A549 treated with DMSO at 1 μM for 4 hours (cell line): ENCODE data around the gene RPL18. TPM values are rescaled to one million over a fixed set of nuclear protein-coding genes. Genes with fewer than 3 reads are reported as not detected.

Experiments
- total RNA-seq: library from RNA; stranded (reverse); fragments of 200-300 nt; extraction: Qiagen RNA extraction; gene quantifications from 5 replicates; pipeline ENCODE4 v1.2.3, GENCODE V29; 2022; ENCODE audit warnings: low read depth

Gene RPL18
- total RNA-seq = 2,901 to 3,964 TPM (median 3,248 TPM) in 5 replicates

DNA sequence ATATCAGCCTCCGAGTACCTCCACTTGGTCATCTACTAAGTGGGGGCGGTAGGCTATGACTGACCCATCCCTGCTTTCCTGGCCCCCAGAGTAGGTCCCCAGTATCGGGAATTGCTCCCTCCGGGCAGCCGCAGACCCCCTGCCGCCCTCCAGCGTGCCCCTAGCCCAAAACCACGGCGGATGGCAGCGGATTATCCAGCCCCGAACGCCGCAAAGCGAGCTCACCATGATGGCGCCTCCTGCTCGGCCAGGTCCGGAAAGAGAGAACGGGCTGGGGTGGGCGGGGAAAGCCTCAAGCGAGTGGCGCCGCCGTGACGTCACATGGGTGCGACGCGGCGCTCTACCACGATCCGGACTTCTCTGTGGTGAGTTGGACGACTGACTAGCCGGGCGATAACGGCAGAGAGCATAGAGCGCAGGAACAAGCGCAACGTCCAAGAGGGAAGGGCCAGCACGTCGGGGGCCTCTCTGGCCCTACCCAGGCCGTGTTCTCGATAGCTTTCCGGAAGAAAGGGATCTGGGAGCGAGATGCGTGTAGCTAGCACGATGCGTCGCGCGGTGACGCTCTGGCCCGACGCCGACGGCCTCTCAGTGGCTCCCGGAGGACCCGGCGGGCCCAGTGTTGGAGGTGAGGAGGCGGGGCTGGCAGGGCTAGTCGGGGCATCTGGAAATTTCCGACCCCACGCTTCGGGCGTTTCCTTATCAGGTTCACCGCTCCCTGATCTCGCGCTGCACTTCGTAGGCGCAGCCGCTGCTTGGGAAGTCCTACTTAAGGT lies at the start of gene RPL18, which contains the start of gene SPHK2:
Gene RPL18 (minus strand): TSS at position 263 of the 776 bp plus-strand sequence. CDS start 35 bp downstream, at position 228.
Gene SPHK2 (plus strand): TSS at position 591 of the 776 bp plus-strand sequence. CDS start 1,009 bp downstream, outside the sequence.

DNA sequence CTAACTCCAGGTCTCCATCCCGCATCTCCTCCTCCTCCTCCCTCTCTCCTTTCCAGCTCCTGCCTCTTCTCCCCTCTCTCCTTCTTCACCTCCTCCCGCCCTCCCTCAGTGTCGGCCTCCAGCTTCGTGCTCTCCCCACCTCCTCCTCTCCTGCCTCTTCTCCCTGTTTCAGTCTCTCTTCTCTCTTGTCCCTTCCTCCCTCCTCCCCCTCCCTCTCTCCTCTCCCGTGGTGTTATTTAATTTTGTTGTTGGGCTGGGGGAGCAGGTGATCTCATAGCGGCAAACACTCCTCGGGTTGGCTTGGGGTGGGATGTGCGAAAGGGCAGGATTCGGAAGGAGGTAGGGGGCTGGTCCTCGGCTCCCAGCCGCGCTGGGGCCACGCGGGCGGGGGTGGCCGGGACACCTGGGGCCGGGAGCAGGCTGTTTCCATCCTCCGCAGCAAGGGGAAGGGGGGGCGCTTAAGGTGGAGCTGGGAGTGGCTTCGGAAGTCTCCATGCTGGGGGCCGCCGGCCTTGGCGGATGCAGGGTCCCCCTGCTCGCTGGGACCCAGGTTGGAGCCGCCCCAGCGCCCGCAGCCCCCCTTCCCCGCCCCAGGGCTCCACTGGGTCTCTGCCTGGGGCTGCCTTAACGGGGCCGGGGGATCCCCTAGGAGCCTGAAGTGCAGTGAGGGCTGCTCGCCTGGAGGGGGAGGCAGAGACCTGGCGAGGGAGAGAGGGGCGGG lies 27.2 kb upstream of the RPL18 start, which contains the start of gene CA11:
Gene CA11 (minus strand): TSS at position 187 of the 721 bp plus-strand sequence. CDS start 555 bp downstream, outside the sequence.

DNA sequence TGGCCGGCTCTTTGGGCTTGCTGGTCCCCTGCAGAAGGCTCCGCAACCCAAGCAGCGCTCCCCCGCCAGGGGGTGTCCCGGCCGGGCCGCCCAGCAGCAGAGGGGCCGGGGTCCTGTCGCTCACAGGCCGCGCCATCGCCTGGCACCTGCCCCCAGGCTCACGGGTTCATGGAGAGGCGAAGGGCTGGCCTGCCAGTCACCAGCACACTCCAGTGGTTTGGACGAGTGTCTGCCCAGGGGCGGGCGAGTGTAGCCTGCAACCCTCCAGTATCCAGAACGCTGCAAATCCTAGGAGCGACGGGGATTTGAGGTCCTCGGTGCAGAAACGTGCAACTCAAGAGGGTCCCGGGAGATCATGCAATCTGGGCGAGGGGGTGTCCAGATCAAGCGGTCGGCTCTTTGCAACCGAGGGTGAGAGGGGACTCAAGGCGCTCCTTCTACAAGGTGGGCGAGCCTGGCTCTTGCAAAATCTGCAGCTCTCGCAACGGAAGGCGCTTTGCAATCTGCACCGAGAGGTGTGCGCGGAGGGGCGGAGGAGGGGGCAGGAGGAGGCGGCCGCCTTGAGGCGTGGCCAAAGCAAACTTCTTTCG lies 18.0 kb upstream of the RPL18 start, which contains the start of gene DBP:
Gene DBP (minus strand): TSS at position 521 of the 590 bp plus-strand sequence. CDS start 385 bp downstream, at position 136.

DNA sequence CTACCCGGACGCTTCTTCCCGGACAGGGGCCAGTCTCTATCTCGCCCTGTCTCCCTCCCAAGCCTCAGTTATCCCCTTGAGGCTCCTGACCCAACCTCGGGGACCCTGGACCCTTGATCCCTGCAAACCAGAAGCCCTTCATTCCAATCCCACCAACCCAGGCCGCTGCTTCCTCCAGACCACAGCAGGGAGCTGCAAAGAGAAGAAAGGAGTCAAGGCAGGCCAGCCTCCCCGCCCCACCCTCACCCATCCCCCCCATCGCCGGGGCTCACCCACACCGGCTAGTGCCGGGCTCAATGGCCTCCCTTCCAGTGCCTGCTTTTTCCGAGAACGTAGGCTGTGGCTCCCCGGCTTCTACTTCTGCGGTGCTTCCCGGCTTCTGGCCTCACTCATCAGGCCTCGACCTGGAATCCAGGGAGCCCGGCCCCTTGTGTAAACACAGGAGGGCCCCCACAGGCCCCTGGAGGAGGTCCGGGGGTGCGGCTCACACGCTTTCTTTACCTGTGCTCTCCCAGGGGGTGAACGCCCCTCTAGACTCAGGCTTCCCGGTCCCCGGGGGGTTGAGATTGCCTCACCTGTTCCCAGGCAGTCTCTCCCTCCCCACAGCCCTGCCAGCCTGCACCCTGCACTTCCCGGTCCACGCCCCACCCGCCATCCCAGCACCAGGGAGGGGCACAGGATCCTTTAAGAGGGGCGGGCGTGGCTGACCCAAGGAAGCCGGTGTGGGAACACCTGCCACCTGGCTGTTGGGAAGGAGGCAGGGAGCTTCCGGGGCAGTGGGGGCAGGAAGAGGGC lies 4.3 kb downstream of the RPL18 start, which contains the start of gene FAM83E:
Gene FAM83E (minus strand): TSS at position 641 of the 795 bp plus-strand sequence. CDS start 1,704 bp downstream, outside the sequence.

DNA sequence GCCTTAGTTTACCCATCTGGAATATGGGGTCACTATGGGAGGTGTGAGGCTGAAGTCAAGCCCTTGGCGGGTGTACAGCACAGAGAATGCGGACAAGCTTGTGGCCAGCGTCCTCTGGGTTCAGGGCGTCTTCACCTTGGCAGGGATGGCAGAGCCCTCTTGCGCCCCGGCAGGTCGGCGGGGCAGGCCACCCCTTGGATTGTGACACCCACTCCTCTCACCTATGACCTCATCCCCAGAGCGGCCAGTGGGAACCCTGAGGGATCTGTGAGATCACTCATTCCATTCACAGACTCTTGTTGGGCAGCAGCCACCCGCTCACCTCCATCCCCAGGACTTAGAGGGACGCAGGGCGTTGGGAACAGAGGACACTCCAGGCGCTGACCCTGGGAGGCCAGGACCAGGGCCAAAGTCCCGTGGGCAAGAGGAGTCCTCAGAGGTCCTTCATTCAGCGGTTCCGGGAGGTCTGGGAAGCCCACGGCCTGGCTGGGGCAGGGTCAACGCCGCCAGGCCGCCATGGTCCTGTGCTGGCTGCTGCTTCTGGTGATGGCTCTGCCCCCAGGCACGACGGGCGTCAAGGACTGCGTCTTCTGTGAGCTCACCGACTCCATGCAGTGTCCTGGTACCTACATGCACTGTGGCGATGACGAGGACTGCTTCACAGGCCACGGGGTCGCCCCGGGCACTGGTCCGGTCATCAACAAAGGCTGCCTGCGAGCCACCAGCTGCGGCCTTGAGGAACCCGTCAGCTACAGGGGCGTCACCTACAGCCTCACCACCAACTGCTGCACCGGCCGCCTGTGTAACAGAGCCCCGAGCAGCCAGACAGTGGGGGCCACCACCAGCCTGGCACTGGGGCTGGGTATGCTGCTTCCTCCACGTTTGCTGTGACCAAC lies 12.3 kb downstream of the RPL18 start, which contains the start of gene SPACA4:
Gene SPACA4 (plus strand): TSS at position 280 of the 896 bp plus-strand sequence. CDS start 237 bp downstream, at position 517.

Other genes starting within 250 kb of the RPL18 start
- 366 to 451 TPM (median 417 TPM) in 5 replicates for gene KDELR1, start 227.6 kb downstream of the RPL18 start, total RNA-seq
- 6.3 to 11.7 TPM (median 9.1 TPM) in 5 replicates for gene GRIN2D, start 225.5 kb downstream of the RPL18 start, total RNA-seq
- gene GRWD1, start 173.2 kb downstream of the RPL18 start, total RNA-seq = 103 to 135 TPM (median 120 TPM) in 5 replicates
- 1.1 to 2.5 TPM (median 1.5 TPM) in 5 replicates for gene KCNJ14, start 163.6 kb downstream of the RPL18 start, total RNA-seq
- gene CYTH2, start 149.8 kb downstream of the RPL18 start, total RNA-seq = 52.6 to 56.4 TPM (median 53.6 TPM) in 5 replicates
- gene LMTK3, start 107.3 kb downstream of the RPL18 start, total RNA-seq = 2.4 to 4.8 TPM (median 3.8 TPM) in 5 replicates
- 14.7 to 18.6 TPM (median 15.6 TPM) in 5 replicates for gene SULT2B1, start 67.0 kb downstream of the RPL18 start, total RNA-seq
- 0.11 TPM in 1 of 5 replicates, not detected in the others for gene SPACA4, start 12.4 kb downstream of the RPL18 start, total RNA-seq
- gene FAM83E, start 4.1 kb downstream of the RPL18 start, total RNA-seq = 0.14 to 0.40 TPM (median 0.22 TPM) in 4 of 5 replicates, not detected in the other
- 11.8 to 18.9 TPM (median 14.1 TPM) in 5 replicates for gene SPHK2, start 328 bp upstream of the RPL18 start, total RNA-seq
- 1.5 to 2.6 TPM (median 2.2 TPM) in 5 replicates for gene DBP, start 18.2 kb upstream of the RPL18 start, total RNA-seq
- 8.5 to 11.3 TPM (median 9.8 TPM) in 5 replicates for gene CA11, start 27.0 kb upstream of the RPL18 start, total RNA-seq
- 0.14 to 0.26 TPM (median 0.17 TPM) in 4 of 5 replicates, not detected in the other for gene NTN5, start 53.8 kb upstream of the RPL18 start, total RNA-seq
- gene FUT2, start 76.8 kb upstream of the RPL18 start, total RNA-seq = not detected in 5 replicates
- 0.28 to 0.51 TPM (median 0.48 TPM) in 5 replicates for gene MAMSTR, start 100.5 kb upstream of the RPL18 start, total RNA-seq
- gene RASIP1, start 121.4 kb upstream of the RPL18 start, total RNA-seq = 0.19 to 0.53 TPM (median 0.41 TPM) in 5 replicates
- not detected in 5 replicates for gene IZUMO1, start 127.7 kb upstream of the RPL18 start, total RNA-seq
- 0.06 to 0.09 TPM (median 0.08 TPM) in 5 replicates for gene FUT1, start 133.5 kb upstream of the RPL18 start, total RNA-seq
- not detected in 5 replicates for gene FGF21, start 136.3 kb upstream of the RPL18 start, total RNA-seq
- gene BCAT2, start 191.9 kb upstream of the RPL18 start, total RNA-seq = 52.3 to 64.8 TPM (median 56.8 TPM) in 5 replicates
- 12.2 to 15.1 TPM (median 14.1 TPM) in 5 replicates for gene HSD17B14, start 217.3 kb upstream of the RPL18 start, total RNA-seq
- gene PLEKHA4, start 249.4 kb upstream of the RPL18 start, total RNA-seq = 1.7 to 2.7 TPM (median 1.9 TPM) in 5 replicates